ENCODE data around the gene C1orf167.

C1orf167 gene

GRCh38 chr1:11835441-11836225, 73.6 kb downstream of the C1orf167 start:
- no peak for DNase-seq
- no peak overlapping the region for H3K27ac ChIP-seq
- H3K4me3 ChIP-seq (ENCODE audit: low read depth, low read length): no peak overlapping the region
- TF ChIP-seq, protein P1, sequence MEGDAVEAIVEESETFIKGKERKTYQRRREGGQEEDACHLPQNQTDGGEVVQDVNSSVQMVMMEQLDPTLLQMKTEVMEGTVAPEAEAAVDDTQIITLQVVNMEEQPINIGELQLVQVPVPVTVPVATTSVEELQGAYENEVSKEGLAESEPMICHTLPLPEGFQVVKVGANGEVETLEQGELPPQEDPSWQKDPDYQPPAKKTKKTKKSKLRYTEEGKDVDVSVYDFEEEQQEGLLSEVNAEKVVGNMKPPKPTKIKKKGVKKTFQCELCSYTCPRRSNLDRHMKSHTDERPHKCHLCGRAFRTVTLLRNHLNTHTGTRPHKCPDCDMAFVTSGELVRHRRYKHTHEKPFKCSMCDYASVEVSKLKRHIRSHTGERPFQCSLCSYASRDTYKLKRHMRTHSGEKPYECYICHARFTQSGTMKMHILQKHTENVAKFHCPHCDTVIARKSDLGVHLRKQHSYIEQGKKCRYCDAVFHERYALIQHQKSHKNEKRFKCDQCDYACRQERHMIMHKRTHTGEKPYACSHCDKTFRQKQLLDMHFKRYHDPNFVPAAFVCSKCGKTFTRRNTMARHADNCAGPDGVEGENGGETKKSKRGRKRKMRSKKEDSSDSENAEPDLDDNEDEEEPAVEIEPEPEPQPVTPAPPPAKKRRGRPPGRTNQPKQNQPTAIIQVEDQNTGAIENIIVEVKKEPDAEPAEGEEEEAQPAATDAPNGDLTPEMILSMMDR (IDR thresholded peaks at IDR 0.05; ENCODE audit: low read depth, low read length): no peak
- peaks cover 80% of the 10 kb centered on the region for H3K36me3 ChIP-seq
- H3K9me3 ChIP-seq (ENCODE audit: severe bottlenecking): no peaks in the 10 kb centered on the region
- H3K27me3 ChIP-seq (ENCODE audit: insufficient read depth, low read depth, severe bottlenecking): no peaks in the 10 kb centered on the region

DNA sequence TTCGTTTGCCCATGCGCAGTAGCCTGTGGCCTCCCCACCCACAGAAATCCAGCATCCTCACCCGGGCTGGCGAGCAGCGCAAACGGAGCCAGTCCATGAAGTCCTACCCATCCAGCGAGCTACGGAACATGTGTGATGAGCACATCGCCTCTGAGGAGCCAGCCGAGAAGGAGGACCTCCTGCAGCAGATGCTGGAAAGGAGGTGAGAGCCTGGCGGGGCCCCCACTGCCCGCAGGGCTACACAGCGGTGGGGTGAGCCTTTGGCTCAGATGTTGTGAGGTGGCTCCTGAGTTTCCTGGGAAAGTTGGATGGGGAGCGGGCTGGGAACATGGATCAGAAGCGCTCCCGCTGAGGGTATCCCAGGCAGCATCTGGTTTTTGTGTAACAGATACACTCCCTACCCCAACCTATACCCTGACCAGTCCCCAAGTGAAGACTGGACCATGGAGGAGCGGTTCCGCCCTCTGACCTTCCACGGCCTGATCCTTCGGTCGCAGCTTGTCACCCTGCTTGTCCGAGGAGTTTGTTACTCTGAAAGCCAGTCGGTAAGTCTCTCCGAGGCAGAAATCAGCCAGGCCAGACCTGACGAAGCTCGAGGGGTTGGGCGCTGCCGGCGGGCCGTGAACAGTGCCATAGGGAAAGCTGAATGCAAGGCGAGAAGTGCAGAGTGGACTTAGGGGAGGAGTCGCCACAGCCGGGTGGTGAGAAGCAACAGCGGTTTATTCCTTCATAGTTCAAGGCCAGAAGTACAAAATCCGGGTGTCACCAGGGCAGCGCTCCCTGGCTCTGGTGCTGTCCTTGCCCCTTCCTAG, 75.2 kb downstream of the C1orf167 start:
- DNase-seq: no peak
- Histone ChIP-seq H3K9me3 (ENCODE audit: severe bottlenecking) (no peaks in the 10 kb centered on the region), H3K27me3 (ENCODE audit: insufficient read depth, low read depth, severe bottlenecking) (no peaks in the 10 kb centered on the region), H3K4me3 (ENCODE audit: low read depth, low read length) (no peak overlapping the region), H3K27ac (no peak overlapping the region), H3K36me3 (peaks cover 84% of the 10 kb centered on the region)
- TF ChIP-seq, protein P1 (IDR thresholded peaks at IDR 0.05; ENCODE audit: low read depth, low read length): no peak

DNA sequence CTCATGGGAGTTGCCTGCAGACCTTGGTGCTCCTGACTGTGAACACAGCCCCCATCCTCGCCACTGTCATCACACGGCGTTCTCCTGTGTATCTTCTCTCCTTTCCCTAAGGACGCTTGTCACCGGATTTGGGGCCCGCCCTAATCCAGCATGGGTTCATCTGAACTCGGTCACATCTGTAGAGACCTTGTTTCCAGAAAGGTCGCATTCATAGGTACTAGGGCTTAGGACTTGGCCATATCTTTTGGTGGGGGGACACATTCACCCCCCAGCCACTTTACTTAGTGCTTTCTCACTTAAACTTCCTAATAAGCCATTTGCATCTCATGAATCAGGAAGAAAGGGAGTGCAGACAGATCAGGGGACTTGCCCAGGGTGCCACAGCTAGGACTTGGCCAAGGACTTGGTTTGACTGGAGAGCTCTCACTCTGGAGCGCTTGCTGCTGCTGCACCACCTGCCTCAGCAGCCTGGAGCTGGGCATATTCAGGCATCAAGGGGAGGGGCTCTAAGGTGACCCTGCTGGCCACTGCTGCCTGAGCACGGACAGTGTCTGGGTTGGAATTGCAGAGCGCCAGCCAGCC, 75.9 kb downstream of the C1orf167 start:
- Histone ChIP-seq H3K36me3 (peaks cover 87% of the 10 kb centered on the region), H3K27ac (no peak overlapping the region), H3K27me3 (ENCODE audit: insufficient read depth, low read depth, severe bottlenecking) (no peaks in the 10 kb centered on the region), H3K9me3 (ENCODE audit: severe bottlenecking) (no peaks in the 10 kb centered on the region), H3K4me3 (ENCODE audit: low read depth, low read length) (no peak overlapping the region)
- no peak for DNase-seq
- TF ChIP-seq, protein P1 (IDR thresholded peaks at IDR 0.05; ENCODE audit: low read depth, low read length): no peak

DNA sequence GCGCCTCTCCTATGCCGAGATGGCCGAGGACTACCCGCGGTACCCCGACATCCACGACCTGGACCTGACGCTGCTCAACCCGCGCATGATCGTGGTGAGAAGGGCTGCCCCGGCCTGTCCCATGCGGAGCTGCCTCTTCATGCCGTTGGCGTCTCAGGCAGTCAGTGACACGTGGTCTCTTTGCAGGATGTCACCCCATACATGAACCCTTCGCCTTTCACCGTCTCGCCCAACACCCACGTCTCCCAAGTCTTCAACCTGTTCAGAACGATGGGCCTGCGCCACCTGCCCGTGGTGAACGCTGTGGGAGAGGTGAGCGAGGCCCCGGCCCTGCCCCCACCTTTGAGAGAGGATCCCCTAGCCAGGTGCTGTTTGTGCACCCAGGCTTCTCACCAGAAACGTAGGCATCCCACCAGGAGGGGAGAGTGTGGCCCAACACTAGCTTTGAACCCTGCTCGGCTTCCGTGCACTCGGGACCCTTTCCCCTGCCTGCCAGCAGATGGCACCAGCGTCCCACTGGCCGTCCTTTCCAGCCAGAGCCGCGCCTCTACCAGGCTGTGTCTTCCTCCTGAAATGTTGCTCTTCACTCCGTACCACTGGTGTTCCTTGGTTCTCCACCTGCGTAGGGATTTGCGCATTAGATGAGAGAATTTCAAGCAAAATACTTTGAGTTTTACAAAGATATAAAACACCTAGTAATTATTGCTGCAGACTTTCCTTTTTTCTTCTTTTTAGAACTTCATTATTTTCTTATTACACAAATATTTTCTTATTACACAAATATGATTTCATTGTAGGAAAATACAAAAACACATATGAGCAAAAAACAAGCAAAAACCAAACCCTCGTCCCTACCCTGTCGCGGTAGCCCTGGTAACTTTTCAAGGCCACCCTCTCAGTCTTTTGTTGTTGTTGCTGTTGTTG, 76.6 kb downstream of the C1orf167 start:
- TF ChIP-seq, protein P1 (IDR thresholded peaks at IDR 0.05; ENCODE audit: low read depth, low read length): peak; percentile 99
- no peak overlapping the region for H3K27ac ChIP-seq
- H3K27me3 ChIP-seq (ENCODE audit: insufficient read depth, low read depth, severe bottlenecking): no peaks in the 10 kb centered on the region
- peak; percentile 67 for DNase-seq
- H3K4me3 ChIP-seq (ENCODE audit: low read depth, low read length): no peak overlapping the region
- peaks cover 85% of the 10 kb centered on the region for H3K36me3 ChIP-seq
- H3K9me3 ChIP-seq (ENCODE audit: severe bottlenecking): no peaks in the 10 kb centered on the region
